HG02852 (cell line): Measurements from ENCODE around the gene MEIS2.
"Not testable (repeated sequence)": the region's sequence is repeated elsewhere in the genome, so short reads cannot be mapped to it uniquely, and the experiment has no call there.

Source experiments
- ATAC-seq: cut with Tn5 transposase; IDR thresholded peaks from one replicate; pipeline ENCODE4 v1.9.1; 2021; ENCODE audit warnings: mild to moderate bottlenecking, moderate library complexity; ENCODE audit not compliant: unreplicated experiment

MEIS2 gene

GRCh38 chr15:37014137-37014536 lies 86.2 kb downstream of the MEIS2 start:
- no peak for ATAC-seq

- no peak for ATAC-seq
These were observed 89.8 kb downstream of the MEIS2 start for GRCh38 chr15:37010595-37010994.

GRCh38 chr15:37009288-37009687 lies 91.1 kb downstream of the MEIS2 start:
- no peak for ATAC-seq

GRCh38 chr15:37008205-37008604 lies 92.1 kb downstream of the MEIS2 start:
- no peak for ATAC-seq

GRCh38 chr15:37007301-37007700 lies 93.0 kb downstream of the MEIS2 start:
- no peak for ATAC-seq

- no peak for ATAC-seq
These were observed 95.2 kb downstream of the MEIS2 start for GRCh38 chr15:37004981-37005735.

- no peak for ATAC-seq
These were observed 95.9 kb downstream of the MEIS2 start for GRCh38 chr15:37004373-37004869.

GRCh38 chr15:37002041-37002672 lies 98.2 kb downstream of the MEIS2 start:
- no peak for ATAC-seq

DNA sequence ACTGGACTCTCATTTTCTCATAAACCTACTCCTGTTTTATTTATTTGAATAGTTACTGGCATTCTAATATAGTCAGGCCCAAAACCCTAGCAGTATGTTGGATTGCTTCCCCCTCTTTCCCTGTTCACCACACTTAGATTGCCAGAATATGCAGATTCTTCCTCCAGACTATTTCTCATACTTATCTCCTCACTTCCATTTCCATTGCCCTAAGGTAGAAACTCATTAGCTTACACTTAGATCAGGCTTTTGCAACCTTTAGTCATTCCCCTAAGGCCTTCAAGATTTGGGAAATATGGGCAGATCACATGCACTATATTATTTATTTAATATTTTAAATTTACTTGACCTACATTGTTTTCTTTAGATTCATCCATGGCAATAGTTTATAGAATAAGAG lies 98.9 kb downstream of the MEIS2 start:
- ATAC-seq, result no peak

GRCh38 chr15:36999778-37000177 lies 100.6 kb downstream of the MEIS2 start:
- no peak for ATAC-seq

DNA sequence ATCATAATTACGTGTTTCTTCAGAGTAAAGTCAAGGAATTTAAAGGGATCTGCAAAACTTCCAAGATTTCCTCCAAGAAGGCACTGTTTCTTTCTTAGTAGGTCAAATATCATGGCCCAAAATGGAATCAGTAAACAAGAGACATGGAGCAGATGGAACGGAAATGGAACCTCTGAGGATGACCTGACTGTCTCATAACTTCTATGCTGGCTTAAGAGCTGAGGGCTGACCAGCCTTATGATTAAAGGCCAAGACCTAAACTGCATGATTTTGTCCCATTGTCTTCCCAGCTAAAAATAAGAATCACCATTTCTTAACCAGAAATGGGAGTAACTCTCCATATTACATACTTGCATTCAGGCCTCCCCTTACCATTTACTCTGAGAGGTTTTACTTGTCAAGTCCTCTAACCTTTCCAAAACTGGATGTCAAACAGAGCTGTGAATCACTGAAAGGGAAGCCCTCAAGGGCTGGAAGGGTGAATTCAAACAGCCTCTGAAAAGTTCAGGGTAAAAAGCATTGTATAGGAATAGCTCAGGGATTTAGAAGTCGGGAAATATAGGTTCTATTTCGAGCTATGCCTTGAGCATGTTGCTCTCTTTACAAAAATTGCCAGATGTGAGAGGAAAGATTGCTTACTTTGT lies 103.7 kb downstream of the MEIS2 start:
- no peak for ATAC-seq

- ATAC-seq, result no peak
These were observed 104.2 kb downstream of the MEIS2 start for GRCh38 chr15:36996121-36996520.

GRCh38 chr15:36994790-36995189 lies 105.6 kb downstream of the MEIS2 start:
- no peak for ATAC-seq

GRCh38 chr15:36992454-36992853 lies 107.9 kb downstream of the MEIS2 start:
- ATAC-seq, result no peak

DNA sequence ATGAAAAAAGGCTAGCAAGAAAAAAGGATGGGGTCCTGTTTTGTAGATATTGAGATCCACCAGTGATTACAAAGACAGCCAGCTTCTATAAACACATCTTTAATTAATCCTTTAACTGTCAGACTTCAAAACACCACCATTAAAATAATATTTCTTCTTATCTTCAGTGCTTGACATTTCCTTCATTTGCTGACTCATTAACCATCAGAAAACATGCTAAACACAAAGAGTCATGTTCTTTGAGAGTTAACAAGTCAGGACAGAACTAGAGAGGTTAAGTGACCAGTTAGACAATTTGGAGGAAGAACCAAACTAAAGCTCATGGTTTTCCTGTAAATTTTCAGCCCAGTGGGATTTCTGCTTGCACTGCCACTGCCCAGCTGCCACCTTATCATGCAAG lies 111.4 kb downstream of the MEIS2 start:
- no peak for ATAC-seq

GRCh38 chr15:36982430-36982829 lies 117.9 kb downstream of the MEIS2 start:
- ATAC-seq, result no peak

- not testable (repeated sequence) for ATAC-seq
These were observed 120.1 kb downstream of the MEIS2 start for GRCh38 chr15:36980281-36980680.

DNA sequence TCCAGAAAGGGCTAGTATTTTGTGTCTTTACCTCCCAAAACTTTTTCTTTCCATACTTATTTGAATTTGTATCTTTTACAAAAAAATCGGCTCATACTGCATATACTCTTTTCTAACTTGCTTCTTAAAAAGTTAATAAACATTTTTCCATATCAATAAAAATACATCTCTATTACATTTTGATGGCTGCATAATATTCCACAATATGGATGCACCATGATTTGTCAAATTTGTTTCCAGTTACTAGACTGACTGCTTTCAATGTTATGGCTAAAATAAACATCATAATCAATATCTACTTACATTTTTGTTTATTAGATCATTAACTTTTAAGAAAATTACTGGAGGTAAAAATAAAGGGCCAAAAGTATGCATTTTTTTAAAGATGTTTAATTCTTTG lies 121.7 kb downstream of the MEIS2 start:
- ATAC-seq, result no peak

DNA sequence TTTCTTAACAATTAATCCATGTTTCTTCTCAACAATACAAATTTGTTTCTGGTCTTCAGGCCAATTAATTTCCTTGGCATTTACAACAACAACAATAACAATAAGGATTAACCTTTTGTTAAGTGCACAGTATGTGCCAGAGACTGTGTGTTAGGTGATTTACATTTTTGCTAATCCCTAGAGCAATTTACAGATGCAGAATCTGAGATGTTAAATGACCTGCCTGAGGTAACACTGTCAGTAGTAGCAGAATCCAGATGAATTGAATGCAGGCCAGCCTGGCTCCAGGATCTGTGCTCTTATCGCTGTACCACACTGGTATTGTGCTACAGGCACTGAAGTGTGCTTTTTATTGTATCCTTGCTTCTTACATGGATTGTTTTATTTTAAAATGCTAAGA lies 122.2 kb downstream of the MEIS2 start:
- no peak for ATAC-seq

GRCh38 chr15:36977659-36978058 lies 122.7 kb downstream of the MEIS2 start:
- ATAC-seq, result no peak

DNA sequence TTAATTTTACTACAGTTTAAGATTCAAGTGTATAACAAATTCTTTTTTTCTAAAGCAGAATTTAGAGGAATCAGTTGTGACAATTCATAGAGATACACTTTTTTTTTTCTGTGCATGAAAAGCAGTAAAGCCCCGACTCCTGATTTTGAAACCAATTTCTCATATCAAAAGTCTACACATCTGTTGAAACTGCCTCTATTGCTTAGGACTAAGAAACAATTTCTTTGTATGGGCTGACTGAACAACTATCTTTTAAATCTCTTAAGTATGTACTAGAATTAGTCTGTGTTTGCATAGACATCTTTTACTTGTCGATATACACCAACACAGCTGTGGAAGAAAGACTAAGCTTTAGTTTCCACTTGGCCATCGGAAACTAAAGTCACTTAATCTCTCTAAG lies 127.6 kb downstream of the MEIS2 start:
- no peak for ATAC-seq

DNA sequence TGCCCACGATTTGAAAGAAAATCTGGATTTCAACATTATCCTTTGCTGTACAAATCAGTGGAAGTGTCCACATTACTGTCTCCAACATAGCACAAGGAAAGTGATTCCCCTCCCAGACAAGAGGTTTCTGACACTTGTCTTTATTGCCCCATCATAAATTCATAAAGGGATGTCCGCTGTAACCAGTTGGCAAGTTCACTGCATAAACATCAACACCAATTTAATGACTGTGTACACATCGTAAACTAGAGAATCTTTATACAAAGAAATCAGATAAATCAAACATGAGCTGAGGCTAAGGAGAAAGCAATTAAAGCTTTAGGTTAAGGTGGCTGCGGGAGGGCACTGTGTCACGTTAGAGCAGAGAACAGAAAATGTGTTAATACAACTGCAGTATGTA lies 129.8 kb downstream of the MEIS2 start:
- ATAC-seq, result no peak
